Activated T-helper 17 cell treated with anti-CD3 and anti-CD28 coated beads, Interleukin-2, amount 50 U/mL, for 72 hours (primary cell): ENCODE measurements around the gene COX8A. TPM values are rescaled to one million over a fixed set of nuclear protein-coding genes. Genes with fewer than 3 reads are reported as not detected.

Experiments used
- ATAC-seq: fragments of 150-1000 bp; cut with Tn5 transposase; replicated peaks from 2 replicates; pipeline ENCODE4 v1.10.0; 2021; ENCODE audit warnings: mild to moderate bottlenecking, moderate library complexity
- H3K27ac Mint-ChIP-seq: one replicate; pipeline ENCODE4 v1.8.0; 2022; ENCODE audit warnings: mixed read lengths
- H3K27me3 Mint-ChIP-seq: one replicate; pipeline ENCODE4 v1.8.0; 2022; ENCODE audit warnings: mixed read lengths
- H3K36me3 Mint-ChIP-seq: one replicate; pipeline ENCODE4 v1.8.0; 2022; ENCODE audit warnings: low read depth, mild to moderate bottlenecking, mixed read lengths
- H3K4me1 Mint-ChIP-seq: one replicate; pipeline ENCODE4 v1.8.0; 2022; ENCODE audit warnings: mixed read lengths
- H3K4me3 Mint-ChIP-seq: one replicate; pipeline ENCODE4 v1.8.0; 2022; ENCODE audit warnings: mild to moderate bottlenecking, mixed read lengths
- H3K9me3 Mint-ChIP-seq: one replicate; pipeline ENCODE4 v1.8.0; 2022; ENCODE audit warnings: mixed read lengths
- total RNA-seq, 2 donors: library from RNA; stranded (reverse); gene quantifications; one replicate each; pipeline ENCODE4 v1.2.3, GENCODE V29; 2022

Gene COX8A
- total RNA-seq, 2 donors from 2014 or later: 329 to 461 TPM

DNA sequence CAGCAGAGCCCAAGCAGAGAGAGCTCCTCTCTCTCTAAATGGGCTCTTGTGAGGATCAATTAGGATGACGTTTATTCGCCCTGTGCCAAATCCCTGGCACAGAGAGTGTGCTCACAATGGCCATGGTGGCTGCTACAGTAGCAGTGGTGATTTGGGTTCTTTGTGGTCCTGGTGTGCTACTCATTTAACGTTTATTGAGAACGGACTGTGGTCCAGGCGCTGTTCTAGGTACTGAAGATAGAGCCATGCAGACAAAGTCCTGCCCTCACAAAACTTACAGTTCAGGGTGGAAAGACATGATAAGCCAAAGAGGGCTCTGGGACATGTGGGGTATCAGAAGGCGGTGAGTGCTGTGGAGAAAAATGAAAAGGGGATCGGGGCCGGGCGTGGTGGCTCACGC, 17.1 kb downstream of the COX8A start:
- Mint-ChIP-seq H3K9me3 (no peaks in the 10 kb centered on the region), H3K4me3 (no peak overlapping the region), H3K27ac (peak overlapping the region; percentile 46), H3K36me3 (peaks cover 82% of the 10 kb centered on the region), H3K4me1 (peaks cover 16% of the 10 kb centered on the region), H3K27me3 (no peaks in the 10 kb centered on the region)
- no peak for ATAC-seq

DNA sequence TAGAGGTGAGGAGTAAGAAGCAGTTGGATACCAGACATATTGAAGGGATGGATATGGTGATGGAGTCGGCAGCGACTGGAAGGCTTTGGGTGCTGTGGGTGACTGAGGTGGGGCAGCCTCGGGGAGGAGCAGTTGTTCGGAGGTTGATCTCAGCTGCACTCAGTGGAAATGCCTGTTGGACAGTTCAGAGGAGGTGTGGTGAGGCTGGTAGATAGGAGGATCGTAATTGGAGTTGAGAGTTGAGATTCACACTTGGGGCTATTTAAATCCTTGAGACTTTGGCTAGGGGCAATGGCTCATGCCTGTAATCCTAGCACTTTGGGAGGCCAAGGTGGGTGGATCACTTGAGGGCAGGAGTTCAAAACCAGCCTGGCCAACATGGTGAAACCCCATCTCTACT, 18.7 kb downstream of the COX8A start:
- peaks cover 96% of the 10 kb centered on the region for H3K36me3 Mint-ChIP-seq
- ATAC-seq: no peak
- peaks cover 19% of the 10 kb centered on the region for H3K4me1 Mint-ChIP-seq
- H3K9me3 Mint-ChIP-seq: no peaks in the 10 kb centered on the region
- no peak overlapping the region for H3K27ac Mint-ChIP-seq
- no peaks in the 10 kb centered on the region for H3K27me3 Mint-ChIP-seq
- no peak overlapping the region for H3K4me3 Mint-ChIP-seq

DNA sequence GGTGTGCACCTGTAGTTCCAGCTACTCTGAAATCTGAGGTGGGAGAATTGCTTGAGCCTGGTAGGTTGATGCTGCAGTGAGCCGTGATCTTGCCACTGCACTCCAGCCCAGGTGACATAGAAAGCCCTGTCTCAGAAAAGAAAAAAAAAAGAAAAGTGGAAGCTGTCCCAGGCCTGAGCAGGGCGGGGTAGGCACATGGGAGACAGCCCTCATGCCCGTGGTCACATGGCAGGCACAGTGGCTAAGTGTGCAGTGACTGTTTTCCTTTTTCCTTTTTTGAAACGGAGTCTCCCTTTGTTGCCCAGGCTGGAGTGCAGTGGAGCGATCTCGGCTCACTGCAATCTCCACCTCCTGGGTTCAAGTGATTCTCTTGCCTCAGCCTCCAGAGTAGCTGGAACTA, 19.6 kb downstream of the COX8A start:
- peak overlapping the region; percentile 30 for H3K27ac Mint-ChIP-seq
- H3K36me3 Mint-ChIP-seq: peaks cover 92% of the 10 kb centered on the region
- H3K4me3 Mint-ChIP-seq: no peak overlapping the region
- peaks cover 13% of the 10 kb centered on the region for H3K4me1 Mint-ChIP-seq
- no peak for ATAC-seq
- H3K27me3 Mint-ChIP-seq: no peaks in the 10 kb centered on the region
- no peaks in the 10 kb centered on the region for H3K9me3 Mint-ChIP-seq

DNA sequence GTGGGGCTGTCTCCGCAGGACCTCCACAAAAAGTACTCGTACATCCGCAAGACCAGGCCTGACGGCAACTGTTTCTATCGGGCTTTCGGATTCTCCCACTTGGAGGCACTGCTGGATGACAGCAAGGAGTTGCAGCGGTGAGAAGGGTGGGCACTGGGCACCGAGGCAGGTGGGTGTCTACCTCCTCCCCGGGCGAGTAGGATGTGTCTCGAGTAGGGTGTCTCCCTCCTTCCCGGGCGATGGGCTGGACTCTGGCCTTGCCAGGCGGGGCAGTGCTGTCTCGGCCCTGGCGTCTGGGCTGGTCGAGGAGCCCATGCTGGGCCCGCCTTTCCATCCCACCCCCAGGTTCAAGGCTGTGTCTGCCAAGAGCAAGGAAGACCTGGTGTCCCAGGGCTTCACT, 22.1 kb downstream of the COX8A start:
- Mint-ChIP-seq H3K9me3 (no peaks in the 10 kb centered on the region), H3K4me3 (no peak overlapping the region), H3K4me1 (peaks cover 11% of the 10 kb centered on the region), H3K36me3 (peaks cover 66% of the 10 kb centered on the region), H3K27ac (no peak overlapping the region), H3K27me3 (no peaks in the 10 kb centered on the region)
- no peak for ATAC-seq

DNA sequence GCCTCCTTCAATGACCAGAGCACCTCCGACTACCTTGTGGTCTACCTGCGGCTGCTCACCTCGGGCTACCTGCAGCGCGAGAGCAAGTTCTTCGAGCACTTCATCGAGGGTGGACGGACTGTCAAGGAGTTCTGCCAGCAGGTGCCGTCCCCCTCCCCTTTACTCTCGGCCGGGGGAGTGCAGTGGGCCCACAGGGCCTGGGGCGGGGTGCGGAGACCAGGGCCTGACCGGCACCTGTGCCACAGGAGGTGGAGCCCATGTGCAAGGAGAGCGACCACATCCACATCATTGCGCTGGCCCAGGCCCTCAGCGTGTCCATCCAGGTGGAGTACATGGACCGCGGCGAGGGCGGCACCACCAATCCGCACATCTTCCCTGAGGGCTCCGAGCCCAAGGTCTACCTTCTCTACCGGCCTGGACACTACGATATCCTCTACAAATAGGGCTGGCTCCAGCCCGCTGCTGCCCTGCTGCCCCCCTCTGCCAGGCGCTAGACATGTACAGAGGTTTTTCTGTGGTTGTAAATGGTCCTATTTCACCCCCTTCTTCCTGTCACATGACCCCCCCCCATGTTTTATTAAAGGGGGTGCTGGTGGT, 22.8 kb downstream of the COX8A start:
- no peak overlapping the region for H3K27ac Mint-ChIP-seq
- ATAC-seq: no peak
- H3K9me3 Mint-ChIP-seq: no peaks in the 10 kb centered on the region
- no peaks in the 10 kb centered on the region for H3K27me3 Mint-ChIP-seq
- peaks cover 60% of the 10 kb centered on the region for H3K36me3 Mint-ChIP-seq
- H3K4me1 Mint-ChIP-seq: peaks cover 8% of the 10 kb centered on the region
- no peak overlapping the region for H3K4me3 Mint-ChIP-seq

DNA sequence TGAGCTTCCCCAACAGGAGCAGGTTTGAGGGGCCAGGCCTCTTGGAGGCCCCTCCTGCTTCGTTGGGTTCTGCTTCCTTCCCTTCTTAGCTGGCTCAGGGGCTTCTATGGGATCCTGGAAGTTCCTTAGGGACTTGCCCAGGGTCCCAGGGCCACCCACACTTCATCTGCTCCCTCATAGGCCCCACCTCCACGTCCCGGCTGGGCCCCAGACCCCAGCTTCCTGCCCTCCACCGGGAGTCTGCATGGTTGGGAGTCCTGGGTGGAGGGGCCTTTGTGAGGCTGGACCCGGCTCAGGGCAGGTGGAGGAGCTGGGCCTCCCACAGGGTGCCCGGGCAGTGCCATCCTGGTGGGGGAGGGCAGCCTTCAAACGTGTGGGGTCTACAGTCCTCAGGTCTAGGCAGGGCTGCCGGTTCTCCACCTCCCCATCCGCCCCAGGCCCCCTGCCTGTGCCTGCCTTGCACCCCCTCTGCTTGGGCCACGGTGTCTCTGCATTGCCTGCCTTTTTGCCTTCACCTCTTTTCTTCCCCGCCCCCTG, 23.4 kb downstream of the COX8A start:
- H3K27ac Mint-ChIP-seq: no peak overlapping the region
- no peaks in the 10 kb centered on the region for H3K9me3 Mint-ChIP-seq
- peaks cover 53% of the 10 kb centered on the region for H3K36me3 Mint-ChIP-seq
- H3K4me3 Mint-ChIP-seq: no peak overlapping the region
- H3K27me3 Mint-ChIP-seq: no peaks in the 10 kb centered on the region
- no peak for ATAC-seq
- peaks cover 7% of the 10 kb centered on the region for H3K4me1 Mint-ChIP-seq

DNA sequence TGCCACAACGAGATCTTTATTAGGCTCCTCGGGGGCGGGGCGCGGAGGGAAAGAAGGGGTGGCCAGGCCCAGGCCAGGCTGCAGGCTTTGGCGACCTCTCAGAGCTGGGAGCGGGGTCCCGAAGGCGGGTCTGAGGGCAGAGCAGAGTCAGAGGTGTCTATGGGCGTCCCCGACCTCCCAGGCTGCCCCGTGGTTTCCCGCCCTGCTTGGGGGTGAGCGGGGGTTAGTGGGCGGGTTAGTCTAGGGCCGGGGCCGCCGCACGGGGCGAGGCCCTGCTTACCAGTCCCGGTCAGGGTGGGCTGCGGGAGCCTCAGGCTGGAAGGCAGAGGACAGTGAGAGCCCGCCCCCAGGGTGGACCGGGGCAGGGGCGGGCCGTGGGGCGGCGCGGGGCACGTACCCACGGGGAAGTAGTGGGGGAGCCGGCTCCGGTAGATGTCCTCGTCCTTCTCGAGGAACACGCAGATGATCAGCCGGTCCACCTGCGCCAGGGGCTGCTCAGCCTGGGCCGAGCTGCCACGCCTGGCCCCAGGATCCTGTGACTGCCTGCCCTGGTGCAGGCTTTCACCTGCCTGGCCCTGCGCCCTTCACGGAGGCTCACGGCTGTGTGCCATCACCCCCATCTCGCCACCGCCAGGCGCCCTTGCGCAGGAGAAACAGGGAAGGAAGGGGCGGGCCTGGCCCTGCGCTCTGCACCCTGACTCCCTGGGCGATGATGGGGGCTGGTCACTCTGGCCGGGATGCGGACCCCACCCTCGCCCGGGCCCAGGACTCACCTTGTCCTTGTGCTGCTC, 24.3 kb downstream of the COX8A start:
- peaks cover 44% of the 10 kb centered on the region for H3K36me3 Mint-ChIP-seq
- no peaks in the 10 kb centered on the region for H3K9me3 Mint-ChIP-seq
- H3K27ac Mint-ChIP-seq: no peak overlapping the region
- H3K4me1 Mint-ChIP-seq: peaks cover 3% of the 10 kb centered on the region
- H3K4me3 Mint-ChIP-seq: no peak overlapping the region
- no peaks in the 10 kb centered on the region for H3K27me3 Mint-ChIP-seq
- ATAC-seq: peak; percentile 10

DNA sequence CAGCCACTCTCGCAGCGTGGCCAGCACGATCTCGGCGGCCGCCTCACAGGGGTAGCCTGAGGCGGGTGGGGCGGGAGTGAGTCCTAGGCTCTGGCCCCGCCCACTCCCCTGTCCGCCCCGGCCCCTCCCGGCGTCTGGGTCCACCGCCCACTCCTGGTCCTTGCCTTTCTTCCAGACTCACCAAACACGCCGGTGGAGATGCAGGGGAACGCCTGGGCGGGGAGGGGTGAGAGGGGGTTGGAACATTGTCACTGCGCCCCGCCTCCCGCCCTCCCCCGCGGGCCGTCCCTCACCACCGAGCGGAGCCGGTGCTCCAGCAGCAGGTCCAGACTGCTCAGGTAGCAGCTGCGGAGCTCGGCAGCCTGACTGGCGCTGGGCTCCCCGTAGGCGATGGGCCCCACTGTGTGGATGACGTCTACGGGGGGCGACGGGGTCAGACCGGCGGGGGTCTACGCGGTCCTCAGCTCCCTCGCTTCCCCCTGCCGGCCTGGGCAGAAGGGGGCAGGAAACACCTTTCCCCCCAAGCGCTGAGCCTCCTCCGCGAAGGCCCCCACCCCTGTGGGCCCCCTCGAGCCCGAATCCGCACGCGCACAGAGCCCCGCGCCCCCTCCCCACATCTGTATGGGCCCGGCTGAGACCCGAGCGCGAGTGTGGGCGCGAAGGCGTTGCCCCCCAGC, 25.1 kb downstream of the COX8A start:
- Mint-ChIP-seq H3K27me3 (no peaks in the 10 kb centered on the region), H3K36me3 (peaks cover 37% of the 10 kb centered on the region), H3K27ac (no peak overlapping the region), H3K4me3 (peak overlapping the region; percentile 30), H3K9me3 (no peaks in the 10 kb centered on the region), H3K4me1 (peaks cover 3% of the 10 kb centered on the region)
- ATAC-seq: peak; percentile 62

DNA sequence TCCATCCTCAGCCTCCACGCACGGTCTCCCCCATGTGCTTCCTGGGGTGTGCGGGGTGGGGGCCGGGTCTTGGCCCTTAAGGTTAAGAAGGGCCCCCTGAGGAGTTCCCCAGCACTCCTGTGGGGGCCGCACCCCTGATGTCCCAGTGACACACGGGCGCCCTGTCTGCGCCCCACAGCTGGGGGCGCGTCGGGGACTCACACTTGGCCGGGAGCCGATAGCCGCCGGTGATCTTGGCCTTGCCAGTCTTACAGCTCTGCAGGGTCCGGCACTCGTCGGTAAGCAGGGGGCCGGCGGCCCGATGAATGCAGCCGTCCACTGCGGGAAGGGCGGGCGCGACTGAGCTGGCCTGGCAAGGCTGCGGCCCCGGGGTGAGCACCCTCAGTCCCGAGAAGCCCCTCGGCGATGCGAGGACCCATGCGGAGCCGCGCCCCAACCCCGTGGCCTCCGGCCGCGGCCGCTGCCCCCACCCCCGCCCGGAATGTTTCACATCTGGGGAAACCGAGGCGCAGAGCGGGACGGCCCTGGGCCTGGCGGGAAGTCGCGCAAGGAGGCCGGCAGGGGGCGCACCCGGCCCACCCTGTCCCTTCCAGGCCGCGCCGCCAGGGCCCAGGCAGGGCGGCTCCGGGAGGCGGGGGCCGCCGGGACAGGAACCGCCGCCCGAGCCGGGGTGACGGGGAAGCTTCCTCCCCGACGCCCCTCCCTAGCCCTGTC, 25.8 kb downstream of the COX8A start:
- Mint-ChIP-seq H3K4me3 (peak overlapping the region; percentile 30), H3K9me3 (no peaks in the 10 kb centered on the region)

DNA sequence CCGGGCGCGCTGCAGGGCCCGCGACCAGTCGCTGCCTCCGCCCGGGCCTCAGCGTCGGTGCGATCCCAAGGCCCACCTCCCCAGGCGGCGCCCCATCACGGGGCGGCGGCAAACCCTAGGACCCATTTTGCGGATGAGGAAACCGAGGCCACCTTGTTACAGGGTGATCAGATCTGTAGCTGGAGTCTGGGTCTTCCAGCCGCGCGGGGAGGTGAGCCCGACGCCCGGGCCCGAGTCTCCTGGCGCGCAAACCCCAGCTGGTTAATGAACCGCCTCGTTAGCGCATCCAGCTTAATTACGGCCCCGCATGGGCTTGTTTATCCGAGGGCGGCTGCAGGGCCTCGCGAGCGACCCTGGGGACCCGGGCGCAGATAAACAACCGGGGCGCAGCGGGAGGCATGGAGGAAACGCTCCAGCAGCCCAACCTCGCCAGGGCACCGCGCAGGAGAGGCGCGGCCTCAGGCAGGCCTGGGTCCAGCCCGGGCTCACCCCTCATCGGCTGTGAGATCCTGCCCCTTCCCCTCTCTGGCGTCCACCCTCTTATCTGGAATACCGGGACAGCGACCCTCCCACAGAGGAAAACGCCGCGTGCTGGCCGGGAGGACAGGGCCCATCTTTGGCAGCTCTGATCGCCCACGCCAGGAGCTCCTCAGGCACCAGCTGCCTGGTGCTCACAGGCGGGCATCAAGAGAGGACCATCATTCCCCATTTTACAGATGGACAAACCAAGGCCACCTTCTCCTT, 26.5 kb downstream of the COX8A start:
- Mint-ChIP-seq H3K27ac (no peak overlapping the region), H3K36me3 (peaks cover 22% of the 10 kb centered on the region), H3K4me1 (peaks cover 3% of the 10 kb centered on the region), H3K4me3 (no peak overlapping the region), H3K27me3 (no peaks in the 10 kb centered on the region), H3K9me3 (no peaks in the 10 kb centered on the region)
- no peak for ATAC-seq

More for the DNA sequence above, 25.8 kb downstream of the COX8A start:
- peaks cover 30% of the 10 kb centered on the region for H3K36me3 Mint-ChIP-seq
- H3K27me3 Mint-ChIP-seq: no peaks in the 10 kb centered on the region
- peaks cover 3% of the 10 kb centered on the region for H3K4me1 Mint-ChIP-seq
- H3K27ac Mint-ChIP-seq: no peak overlapping the region
- ATAC-seq: peak; percentile 89

DNA sequence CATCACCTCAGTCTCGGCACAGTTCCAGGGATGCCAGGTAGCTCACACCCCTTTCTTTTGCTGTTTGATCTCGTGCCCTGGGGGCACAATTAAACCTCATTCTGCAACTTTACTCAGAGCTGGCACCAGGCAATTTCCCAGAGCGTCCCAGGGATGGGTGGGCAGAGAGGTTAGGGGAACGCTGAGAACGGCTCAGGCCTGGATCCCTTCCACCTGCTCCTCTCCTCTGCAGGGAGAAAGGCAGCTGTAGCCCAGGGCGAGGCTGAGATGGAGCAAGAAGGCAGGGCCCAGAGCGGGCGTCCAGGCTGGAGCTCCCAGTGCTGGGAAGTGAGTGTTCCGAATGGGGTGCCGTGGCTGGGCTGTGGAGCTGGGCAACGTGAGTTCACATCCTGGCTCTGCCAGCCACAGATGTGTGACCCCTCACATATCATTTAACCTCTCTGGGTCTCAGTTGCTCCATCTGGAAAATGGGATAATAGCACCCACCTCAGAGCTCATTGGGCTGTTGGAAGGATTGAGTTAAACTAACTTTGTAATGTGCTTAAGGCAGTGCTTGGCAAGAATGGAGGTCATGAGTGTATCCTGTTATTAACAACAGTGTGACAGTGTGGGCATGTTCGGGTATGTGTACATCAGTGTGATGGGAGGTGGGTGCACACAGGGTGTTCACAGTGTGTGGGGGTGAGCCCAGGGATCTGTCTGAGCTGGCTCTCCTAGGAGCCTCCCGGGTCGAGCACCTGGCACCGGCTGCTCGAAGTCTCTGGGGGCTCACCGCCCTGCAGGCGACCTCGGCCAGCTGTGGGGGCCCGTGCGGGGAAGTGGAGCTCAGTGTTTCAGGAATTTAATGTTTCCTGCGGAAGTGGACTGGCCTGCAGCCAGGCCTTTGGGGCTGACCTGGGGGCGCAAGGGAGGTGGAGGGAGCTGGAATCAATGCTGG, 27.3 kb downstream of the COX8A start:
- Mint-ChIP-seq H3K4me1 (peaks cover 3% of the 10 kb centered on the region), H3K27ac (no peak overlapping the region), H3K9me3 (no peaks in the 10 kb centered on the region), H3K27me3 (peaks cover 1% of the 10 kb centered on the region), H3K36me3 (peaks cover 18% of the 10 kb centered on the region), H3K4me3 (no peak overlapping the region)
- ATAC-seq: no peak

DNA sequence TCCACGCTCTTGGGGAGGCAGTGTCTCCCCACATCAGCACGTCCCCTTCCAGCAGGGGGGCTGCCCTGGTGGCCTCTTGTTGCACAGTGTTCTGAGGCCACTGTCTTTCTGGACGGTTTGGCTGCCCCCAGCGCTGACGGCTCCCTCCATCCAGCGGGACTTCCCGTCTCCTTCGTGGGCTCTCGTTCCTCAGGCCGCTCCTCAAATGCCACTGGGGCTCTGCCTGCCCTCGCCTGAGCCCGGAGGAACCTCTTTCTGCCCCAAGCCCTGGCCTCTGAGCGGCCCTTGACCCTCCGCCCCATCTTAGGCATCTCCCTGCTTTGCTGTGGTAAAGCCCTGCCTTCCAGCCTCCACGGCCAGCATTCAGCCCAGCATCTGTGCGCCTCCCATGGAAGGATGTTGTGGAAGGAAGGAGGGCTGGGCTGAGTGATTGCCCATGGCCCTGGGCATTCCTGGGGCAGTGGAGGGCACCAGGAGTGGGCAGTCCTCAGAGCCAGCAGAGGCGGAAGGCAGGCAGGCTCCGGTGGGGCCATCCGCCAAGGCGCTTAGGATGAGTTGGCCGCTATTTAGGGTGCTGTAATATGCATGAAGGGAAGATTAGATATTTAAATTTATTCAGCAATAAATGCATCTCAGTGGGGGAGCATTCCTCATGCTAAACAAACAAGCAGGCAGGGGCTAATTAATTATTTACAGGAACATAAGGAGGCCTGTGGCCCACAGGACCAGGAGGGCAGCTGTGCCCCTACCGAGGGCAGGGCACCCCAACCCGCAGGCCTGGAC, 29.6 kb downstream of the COX8A start:
- no peak for ATAC-seq
- H3K27ac Mint-ChIP-seq: no peak overlapping the region
- no peaks in the 10 kb centered on the region for H3K9me3 Mint-ChIP-seq

More for the DNA sequence above, 29.6 kb downstream of the COX8A start:
- no peaks in the 10 kb centered on the region for H3K36me3 Mint-ChIP-seq
- peaks cover 6% of the 10 kb centered on the region for H3K4me1 Mint-ChIP-seq
- peaks cover 14% of the 10 kb centered on the region for H3K27me3 Mint-ChIP-seq
- H3K4me3 Mint-ChIP-seq: no peak overlapping the region
